Keratinocyte (primary cell): ENCODE measurements around the gene NXPE4.

ENCODE experiments used
- EZH2 ChIP-seq: IDR thresholded peaks from one replicate; pipeline ENCODE4 v1.6.1; 2012; ENCODE audit warnings: inconsistent platforms, mild to moderate bottlenecking, low read length, moderate library complexity
- TF ChIP-seq, protein P1 (sequence below), 3 experiments: IDR thresholded peaks in 1 of 3; conservative IDR thresholded peaks in 1 of 3; optimal IDR thresholded peaks in 1 of 3; 2 replicates in 2 of 3; 3 replicates in 1 of 3; pipeline versions ENCODE3 to v1.5.1; 2011; ENCODE audit warnings: low read length in 3 of 3, mild to moderate bottlenecking in 3 of 3, moderate library complexity in 2 of 3, control low read depth in 1 of 3, inconsistent platforms in 1 of 3; ENCODE audit not compliant: insufficient read depth in 2 of 3; ENCODE audit errors: extremely low read depth in 1 of 3

DNA sequence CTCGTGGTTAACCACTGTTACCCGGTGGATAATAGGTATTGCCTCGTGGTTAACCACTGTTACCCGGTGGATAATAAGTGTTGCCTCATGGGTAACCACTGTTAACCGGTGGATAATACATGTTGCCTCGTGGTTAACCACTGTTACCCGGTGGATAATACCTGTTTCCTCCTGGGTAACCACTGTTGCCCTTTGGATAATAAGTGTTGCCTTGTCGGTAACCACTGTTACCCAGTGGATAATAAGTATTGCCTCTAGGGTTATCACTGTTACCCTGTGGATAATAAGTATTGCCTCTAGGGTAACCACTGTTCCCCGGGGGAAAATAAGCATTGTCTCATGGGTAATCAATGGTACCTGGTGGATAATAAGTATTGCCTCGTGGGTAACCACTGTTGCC is 15.0 kb upstream of the NXPE4 start:
- no peak for TF ChIP-seq EZH2
- TF ChIP-seq, protein P1, sequence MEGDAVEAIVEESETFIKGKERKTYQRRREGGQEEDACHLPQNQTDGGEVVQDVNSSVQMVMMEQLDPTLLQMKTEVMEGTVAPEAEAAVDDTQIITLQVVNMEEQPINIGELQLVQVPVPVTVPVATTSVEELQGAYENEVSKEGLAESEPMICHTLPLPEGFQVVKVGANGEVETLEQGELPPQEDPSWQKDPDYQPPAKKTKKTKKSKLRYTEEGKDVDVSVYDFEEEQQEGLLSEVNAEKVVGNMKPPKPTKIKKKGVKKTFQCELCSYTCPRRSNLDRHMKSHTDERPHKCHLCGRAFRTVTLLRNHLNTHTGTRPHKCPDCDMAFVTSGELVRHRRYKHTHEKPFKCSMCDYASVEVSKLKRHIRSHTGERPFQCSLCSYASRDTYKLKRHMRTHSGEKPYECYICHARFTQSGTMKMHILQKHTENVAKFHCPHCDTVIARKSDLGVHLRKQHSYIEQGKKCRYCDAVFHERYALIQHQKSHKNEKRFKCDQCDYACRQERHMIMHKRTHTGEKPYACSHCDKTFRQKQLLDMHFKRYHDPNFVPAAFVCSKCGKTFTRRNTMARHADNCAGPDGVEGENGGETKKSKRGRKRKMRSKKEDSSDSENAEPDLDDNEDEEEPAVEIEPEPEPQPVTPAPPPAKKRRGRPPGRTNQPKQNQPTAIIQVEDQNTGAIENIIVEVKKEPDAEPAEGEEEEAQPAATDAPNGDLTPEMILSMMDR (optimal IDR thresholded peaks at IDR 0.05 in 1 of 3, IDR thresholded peaks at IDR 0.05 in 1 of 3, conservative IDR thresholded peaks at IDR 0.05 in 1 of 3; ENCODE audit: extremely low read depth in 1 of 3, insufficient read depth in 2 of 3, low read length in 3 of 3): no peak
